ENCODE measurements around the gene POLQ.
"Not testable (repeated sequence)": the region's sequence is repeated elsewhere in the genome, so short reads cannot be mapped to it uniquely, and the experiment has no call there.

POLQ gene

DNA sequence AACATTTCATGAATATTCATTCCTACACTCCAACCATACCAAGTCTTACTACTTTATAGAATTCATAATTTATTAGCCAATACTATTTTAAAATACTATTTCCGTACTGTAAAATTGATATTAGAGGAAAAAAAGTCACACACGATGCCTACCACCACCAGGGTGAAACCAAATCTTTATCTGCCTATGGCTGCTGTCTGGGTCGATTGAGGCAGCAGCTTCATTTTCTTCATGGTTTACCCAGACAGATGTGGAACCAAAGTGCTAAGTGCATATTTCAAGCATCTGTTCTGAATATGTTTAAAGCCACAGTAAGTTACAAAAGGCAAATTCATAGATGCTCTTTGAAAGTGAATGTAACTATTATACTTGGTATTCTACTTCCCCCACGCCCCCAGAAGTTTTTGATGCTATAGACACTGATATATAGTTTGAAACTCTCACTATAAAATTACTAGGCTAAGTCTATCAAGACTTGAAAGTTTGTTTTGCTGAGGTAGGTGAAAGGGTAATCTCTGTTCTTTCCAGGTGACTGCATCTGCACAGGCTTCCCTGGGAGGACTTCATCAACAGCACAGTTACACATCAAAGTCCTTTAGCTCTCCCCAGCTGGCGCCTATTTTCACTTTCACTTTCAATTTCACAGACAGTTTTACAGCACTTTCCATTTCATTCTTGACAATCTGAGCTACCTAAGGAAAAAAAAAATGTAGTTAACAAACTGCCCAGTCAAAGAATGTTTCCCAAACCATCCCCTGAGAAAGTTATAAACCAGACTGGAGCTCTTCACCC is 113.9 kb downstream of the POLQ start:
- in situ Hi-C loops (cut with MboI; ENCODE audit: low sequenced_read_pairs), result no loop called here

DNA sequence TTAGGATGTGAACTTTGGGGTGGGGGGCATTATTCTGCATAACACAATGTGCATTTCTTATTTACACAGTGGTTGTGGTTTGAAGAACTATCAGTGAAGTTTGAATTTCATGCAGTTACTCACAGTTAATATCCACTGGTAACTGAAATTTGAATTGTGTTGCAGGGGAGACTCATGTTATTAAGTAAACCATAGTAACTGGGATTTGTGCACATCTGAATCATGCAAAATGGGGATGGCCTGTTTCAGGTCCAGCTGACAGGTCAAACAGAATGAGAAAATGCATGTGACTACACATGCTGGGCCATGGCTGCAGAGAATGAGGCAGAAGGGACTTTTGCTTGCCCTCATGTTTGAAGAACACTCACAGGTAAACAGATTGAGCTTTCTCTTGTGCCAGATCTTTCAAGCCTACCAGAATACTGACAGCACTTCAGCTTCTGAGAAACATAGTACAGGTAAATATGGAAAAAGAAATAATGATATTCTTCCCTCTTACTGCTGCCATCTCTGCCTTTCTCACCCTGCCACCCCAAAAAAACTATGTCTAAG is 115.0 kb downstream of the POLQ start:
- in situ Hi-C loops (cut with MboI; ENCODE audit: low sequenced_read_pairs), result no loop called here

DNA sequence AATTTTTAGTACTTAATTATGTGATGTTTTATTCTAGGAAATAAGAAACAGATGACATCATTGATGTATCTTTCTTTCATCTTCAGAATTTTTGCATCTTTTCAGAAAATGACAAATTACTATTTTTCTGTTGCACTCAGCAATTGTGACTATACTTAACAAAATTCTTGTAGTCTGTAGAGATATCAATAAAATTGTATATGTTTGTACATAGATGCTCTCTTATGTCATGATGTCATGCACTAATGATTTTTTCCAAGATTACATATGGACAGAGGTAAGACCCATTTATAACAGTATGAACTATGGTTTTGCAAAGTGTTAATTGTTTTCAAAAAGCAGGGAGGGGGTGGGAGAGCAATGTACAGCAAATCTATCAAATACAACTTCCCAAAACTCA is 121.2 kb downstream of the POLQ start:
- in situ Hi-C loops (cut with MboI; ENCODE audit: low sequenced_read_pairs), result no loop called here

DNA sequence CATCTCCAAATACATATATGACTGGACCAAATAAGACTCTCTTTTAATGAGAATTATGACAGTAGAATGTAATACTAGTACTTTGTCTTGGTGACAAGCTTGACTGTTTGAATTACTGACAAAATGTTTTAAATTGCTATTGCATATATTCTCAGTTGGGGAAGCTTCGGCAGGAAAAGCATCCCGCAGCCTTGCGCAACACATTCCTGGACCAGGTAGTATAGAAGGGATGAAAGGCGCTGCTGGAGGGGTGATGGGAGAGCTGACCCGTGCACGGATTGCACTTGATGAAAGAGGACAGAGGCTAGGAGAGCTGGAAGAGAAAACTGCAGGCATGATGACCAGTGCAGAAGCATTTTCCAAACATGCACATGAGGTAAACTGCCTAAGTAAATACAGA is 127.6 kb downstream of the POLQ start:
- in situ Hi-C loops (cut with MboI; ENCODE audit: low sequenced_read_pairs), result no loop called here

DNA sequence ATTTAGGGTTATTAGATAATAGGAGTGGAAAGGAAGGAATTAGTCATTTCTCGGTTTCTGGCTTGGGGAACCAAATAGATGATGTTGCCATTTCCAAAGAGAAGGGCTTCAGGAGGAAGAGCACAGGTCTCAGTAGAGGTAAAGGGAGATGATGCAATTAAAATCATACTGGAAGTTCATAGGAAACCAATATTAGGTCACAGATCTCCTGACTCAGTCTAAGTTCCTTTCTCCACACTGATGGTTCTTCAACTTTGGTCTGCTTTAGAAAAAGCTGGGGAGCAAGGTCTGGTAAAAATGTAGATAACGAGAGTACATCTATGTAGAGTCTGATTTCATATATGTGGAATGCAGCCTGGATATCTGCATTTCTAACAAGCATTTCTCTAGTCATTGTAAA is 130.9 kb downstream of the POLQ start:
- in situ Hi-C loops (cut with MboI; ENCODE audit: low sequenced_read_pairs), result no loop called here

DNA sequence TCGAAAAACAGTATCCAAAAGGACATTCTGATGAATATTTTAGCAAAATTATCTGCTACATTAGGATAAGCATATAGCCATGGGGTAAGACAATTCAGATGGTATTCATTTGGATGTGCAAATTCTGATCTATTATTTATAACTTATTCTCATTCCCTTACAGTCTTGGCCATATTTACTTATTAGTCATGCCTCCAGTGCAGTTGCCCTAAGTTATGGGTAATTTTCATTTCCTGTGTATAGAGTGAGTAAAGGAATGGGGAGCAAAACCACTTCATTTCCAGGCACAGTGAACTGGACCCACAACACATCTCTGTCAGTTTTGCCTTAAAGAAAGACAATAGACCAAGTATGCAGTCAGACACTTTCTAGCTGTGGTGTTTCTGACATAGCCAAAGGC is 134.3 kb downstream of the POLQ start:
- in situ Hi-C loops (cut with MboI; ENCODE audit: low sequenced_read_pairs), result no loop called here

DNA sequence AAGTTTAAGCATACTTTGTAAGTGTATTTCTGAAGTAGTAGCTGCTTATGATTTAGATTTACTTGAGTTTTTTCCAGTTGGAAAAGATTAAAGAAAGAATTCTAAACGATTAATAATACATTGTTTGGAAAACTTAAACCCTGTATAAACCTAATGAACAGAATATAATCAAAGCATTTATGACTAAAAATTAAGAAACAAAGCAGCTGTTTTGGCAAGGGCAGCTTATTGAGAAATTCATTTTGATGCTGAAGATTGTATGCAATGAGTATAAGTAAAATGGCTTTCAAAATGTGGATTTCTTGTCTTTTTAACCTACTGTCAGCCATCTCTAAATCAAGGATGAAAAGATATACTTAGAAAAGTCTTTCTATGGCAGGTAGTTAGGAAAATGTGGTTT is 140.2 kb downstream of the POLQ start:
- in situ Hi-C loops (cut with MboI; ENCODE audit: low sequenced_read_pairs), result no loop called here

DNA sequence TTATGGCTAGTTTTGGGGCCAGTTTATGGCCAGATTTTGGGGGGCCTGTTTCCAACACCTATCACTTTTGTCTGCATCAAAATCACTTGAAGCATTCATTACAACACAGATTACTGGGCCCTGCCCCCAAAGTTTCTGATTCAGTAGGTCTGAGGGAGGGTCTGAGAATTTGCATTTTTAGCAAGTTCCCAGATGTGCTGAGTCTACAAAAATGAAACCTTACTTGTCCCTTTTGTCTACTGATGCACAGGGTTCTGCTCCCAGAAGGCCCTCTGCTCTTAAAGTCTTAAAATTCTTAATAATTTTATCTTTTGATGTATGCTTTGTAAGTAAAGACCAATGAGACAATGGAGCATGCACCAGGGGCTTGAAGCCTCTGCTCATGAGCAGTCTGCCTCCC is 146.0 kb downstream of the POLQ start:
- in situ Hi-C loops (cut with MboI; ENCODE audit: low sequenced_read_pairs), result no loop called here

DNA sequence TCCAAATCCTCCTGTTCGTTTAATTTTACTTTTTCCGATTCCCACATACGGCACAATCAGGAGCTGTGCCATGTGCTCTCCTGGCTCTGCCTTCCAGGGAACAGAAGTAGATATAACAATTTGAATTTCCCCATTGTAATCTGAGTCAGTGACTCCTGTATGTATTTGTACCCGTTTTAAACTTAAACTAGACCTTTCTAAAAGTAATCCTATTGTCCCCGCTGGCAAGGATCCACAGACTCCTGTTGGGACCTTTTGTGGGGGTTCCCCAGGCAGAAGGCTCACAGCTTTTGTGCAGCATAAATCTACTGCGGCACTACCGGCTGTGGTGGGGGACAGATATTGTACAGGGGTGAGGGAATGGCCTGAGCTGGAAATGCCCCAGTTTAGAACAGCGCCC is 147.7 kb downstream of the POLQ start:
- in situ Hi-C loops (cut with MboI; ENCODE audit: low sequenced_read_pairs), result not testable (repeated sequence)

DNA sequence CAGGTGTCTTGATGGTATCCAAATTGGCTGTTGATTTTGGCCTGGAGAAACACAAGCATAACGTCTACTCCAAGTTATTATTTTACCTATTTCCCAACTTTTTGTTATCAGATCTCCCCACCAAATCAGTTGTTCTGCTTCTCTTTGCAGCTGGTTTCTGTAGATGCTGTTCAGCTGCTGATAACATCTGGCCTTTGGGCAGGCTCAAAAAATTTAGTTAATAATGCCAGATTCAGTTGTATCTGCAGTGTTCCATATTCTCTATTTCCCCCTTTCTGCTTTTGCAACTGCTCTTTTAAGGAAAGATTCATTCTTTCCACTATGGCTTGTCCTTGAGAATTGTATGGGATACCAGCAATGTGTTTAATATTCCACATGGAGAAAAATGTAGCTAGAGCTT is 149.8 kb downstream of the POLQ start:
- in situ Hi-C loops (cut with MboI; ENCODE audit: low sequenced_read_pairs), result not testable (repeated sequence)

DNA sequence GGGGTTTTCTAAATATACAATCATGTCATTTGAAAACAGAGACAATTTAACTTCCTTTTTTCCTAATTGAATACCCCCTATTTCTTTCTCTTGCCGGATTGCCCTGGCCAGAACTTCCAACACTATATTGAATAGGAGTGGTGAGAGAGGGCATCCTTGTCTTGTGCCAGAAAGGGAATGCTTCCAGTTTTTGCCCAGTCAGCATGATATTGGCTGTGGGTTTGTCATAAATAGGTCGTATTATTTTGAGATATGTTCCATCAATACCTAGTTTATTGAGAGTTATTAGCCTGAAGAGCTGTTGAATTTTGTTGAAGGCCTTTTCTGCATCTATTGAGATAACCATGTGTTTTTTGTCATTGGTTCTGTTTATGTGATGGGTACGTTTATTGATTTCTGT is 157.5 kb downstream of the POLQ start:
- in situ Hi-C loops (cut with MboI; ENCODE audit: low sequenced_read_pairs), result not testable (repeated sequence)

Data from HL-60/S4 treated with retinoic acid at 250 ng/mL for 4 days and 3 days (cell line).